ENCODE results near the gene PDE8A.

The PDE8A gene

DNA sequence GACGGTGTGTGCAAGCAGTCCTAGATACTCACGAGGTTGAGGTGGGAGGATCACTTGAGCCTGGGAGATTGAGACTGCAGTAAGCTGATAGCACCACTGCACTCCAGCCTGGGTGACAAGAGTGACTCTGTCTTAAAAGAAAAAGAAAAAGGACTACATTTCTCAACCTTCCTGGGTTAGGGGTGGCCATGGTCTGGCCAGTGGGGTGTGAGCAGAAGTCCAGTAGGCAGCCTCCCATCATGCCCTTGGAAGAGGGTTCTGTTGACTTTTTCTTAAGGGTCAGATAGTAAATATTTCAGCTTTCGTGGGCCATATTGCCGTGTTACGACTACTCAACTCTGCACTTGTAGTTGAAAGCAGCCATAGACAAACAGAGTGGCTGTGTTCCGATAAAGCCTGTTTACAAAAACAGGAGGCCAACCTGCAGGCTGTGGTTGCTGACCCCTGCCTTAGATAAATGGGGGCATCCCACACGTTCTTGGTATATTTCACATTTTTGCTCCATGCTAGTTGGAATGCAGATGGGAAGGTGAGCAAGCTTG is 31.0 kb upstream of the PDE8A start:
- Mint-ChIP-seq H3K27me3 (ENCODE audit: low read depth) (peaks cover 11% of the 10 kb centered on the region), H3K4me1 (ENCODE audit: low read depth) (no peaks in the 10 kb centered on the region), H3K27ac (no peak overlapping the region), H3K9me3 (no peaks in the 10 kb centered on the region), H3K4me3 (no peak overlapping the region), H3K36me3 (ENCODE audit: low read depth) (no peaks in the 10 kb centered on the region)

DNA sequence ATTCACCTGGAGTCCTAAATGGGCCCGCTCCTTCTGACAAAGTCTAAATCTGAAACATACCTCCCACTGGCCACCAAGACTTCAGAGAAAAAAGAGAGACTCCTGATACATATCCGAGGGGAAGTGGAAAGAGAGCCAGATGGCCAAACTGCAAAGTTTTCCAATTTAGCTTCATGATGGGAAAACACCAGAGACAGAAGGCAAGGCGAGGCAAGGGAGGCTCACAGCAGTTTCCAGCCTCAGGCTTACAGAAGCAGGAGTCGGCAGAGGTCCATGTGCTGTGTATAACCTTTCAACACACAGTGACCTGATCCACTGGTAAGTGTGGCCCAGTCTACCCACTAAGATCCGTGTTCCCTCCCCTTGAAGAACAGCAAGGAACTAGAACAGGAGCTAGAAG is 29.9 kb upstream of the PDE8A start:
- Mint-ChIP-seq H3K4me1 (ENCODE audit: low read depth) (no peaks in the 10 kb centered on the region), H3K4me3 (no peak overlapping the region), H3K27ac (no peak overlapping the region), H3K36me3 (ENCODE audit: low read depth) (no peaks in the 10 kb centered on the region), H3K9me3 (no peaks in the 10 kb centered on the region), H3K27me3 (ENCODE audit: low read depth) (peaks cover 22% of the 10 kb centered on the region)

DNA sequence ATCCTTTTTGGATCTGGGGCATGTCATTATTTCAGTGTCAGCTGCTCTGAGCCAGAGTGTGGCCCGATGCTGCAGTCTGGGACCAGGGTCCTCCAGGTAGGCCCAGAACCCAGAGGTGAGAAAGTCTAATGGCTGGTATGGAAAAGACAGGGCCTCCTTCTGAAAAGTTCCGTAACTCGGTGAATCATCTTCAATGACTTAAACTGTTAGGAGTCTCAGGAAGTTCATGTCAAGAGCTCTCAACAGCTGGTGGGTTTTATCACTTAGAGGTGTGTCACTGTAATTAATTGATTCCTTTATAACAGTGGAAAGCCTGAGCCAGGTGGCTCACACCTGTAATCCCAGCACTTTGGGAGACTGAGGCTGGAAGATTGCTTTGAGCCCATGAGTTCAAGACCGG is 28.5 kb upstream of the PDE8A start:
- no peak overlapping the region for H3K27ac Mint-ChIP-seq

DNA sequence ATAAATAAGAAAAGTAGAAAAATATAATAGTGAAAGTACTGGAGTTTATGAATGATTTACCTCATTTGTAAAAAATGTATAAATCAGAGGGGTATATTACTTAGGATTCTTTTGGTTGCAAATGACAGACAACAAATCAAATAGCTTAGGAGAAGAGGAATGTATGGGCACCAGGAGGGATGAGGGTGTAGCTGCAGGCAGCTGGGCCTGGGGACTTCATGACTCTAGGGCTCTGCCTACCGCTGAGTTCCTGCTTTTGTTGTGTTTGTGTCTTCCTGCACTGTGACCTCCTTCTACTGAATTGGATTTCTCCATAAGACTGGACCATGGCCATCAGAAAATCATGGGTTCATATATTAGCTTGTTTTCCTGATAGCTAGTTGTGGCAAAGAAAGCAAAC is 27.9 kb upstream of the PDE8A start:
- Mint-ChIP-seq H3K27ac (no peak overlapping the region), H3K9me3 (no peaks in the 10 kb centered on the region), H3K4me1 (ENCODE audit: low read depth) (no peaks in the 10 kb centered on the region), H3K27me3 (ENCODE audit: low read depth) (peaks cover 31% of the 10 kb centered on the region), H3K36me3 (ENCODE audit: low read depth) (no peaks in the 10 kb centered on the region), H3K4me3 (no peak overlapping the region)

More for the DNA sequence above, 28.5 kb upstream of the PDE8A start:
- Mint-ChIP-seq H3K27me3 (ENCODE audit: low read depth) (peaks cover 33% of the 10 kb centered on the region), H3K4me1 (ENCODE audit: low read depth) (no peaks in the 10 kb centered on the region), H3K4me3 (no peak overlapping the region), H3K36me3 (ENCODE audit: low read depth) (no peaks in the 10 kb centered on the region), H3K9me3 (no peaks in the 10 kb centered on the region)

DNA sequence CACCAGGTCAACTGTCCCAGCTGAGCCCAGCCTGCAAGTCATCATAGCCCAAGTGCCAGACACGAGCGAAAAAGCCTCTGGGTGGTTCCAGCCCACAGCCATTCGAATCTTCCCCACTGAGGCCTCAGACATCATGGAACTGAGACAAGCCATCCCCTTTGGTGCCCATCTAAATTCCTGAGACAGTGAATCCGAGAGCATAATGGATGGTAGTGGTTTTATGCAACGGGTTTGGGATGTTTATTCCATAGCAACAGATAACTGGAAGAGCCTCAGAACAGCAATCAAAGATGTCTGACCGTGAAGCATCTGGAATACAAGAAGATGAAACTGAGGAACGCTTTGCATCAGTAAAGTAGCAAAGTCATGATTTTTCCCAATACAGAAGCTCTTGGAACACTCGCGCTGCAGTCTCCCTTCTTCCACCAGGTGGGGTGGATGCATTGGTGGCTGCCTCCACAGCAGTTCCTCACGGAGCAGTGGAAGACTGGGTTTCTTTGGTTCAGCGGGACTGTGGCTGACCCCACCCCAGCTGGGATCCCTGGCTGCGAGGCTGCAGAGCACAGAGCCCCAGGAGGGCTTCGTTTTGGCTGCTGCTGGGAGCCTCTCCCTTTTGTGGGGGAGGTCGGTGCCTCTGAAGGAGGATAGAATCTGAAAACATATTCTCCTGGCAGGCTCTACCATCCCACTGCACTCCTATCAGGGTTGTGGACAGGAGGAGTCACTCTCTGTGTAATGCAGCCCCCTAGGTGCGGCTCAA is 26.4 kb upstream of the PDE8A start:
- Mint-ChIP-seq H3K4me3 (no peak overlapping the region), H3K9me3 (no peaks in the 10 kb centered on the region), H3K36me3 (ENCODE audit: low read depth) (no peaks in the 10 kb centered on the region), H3K4me1 (ENCODE audit: low read depth) (peaks cover 5% of the 10 kb centered on the region), H3K27me3 (ENCODE audit: low read depth) (peaks cover 31% of the 10 kb centered on the region), H3K27ac (no peak overlapping the region)

DNA sequence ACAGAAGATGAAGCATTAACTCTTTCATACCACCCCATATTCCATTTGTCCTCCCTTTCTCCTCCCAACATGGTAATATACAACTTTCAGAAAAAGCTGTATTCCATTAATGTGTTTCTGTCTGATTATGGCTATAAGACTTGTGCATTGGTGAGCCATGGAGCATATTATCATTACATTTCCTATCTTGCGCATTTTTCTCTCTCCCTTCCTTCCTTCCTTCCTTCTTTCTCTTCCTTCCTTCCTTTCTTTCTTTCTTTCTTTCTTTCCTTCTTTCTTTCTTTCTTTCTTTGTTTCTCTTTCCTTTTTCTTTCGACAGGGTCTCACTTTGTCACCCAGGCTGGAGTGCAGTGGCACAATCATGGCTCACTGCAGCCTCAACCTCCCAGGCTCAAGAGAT is 25.5 kb upstream of the PDE8A start:
- no peaks in the 10 kb centered on the region for H3K9me3 Mint-ChIP-seq
- H3K4me1 Mint-ChIP-seq (ENCODE audit: low read depth), result peaks cover 5% of the 10 kb centered on the region
- no peak overlapping the region for H3K4me3 Mint-ChIP-seq
- H3K27ac Mint-ChIP-seq, result no peak overlapping the region
- H3K27me3 Mint-ChIP-seq (ENCODE audit: low read depth), result peaks cover 31% of the 10 kb centered on the region
- no peaks in the 10 kb centered on the region for H3K36me3 Mint-ChIP-seq (ENCODE audit: low read depth)

DNA sequence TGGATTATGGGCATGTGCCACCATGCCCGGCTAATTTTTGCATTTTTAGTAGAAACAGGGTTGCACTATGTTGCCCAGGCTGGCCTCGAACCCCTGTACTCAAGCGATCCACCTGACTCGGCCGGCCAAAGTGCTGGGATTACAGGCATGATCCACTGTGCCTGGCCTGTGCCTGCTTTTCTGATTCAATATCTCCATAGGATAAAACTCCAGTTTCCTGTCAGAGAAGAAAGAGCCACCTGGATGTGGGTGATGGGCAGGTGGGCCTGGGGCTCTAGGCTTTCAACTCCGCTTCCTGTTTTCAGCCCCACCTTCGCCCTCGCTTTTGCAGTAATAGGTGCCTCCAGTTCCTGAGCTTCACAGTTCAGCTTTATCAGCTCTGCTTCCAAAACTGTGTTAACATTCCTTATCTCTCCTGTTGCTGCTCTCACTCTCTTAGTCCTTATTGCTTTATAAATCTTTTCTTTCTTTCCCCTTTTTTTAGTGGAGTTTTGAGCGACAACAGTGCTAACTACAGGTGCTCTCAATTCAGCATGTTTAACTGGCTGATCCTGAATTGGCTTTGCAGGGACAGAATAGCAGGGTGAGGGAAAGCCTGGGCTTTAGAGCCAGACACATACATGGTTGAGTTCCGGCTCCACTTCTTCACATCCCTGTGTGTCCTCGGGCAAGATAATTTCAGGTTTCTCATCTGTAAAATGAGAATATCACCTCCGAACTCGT is 21.1 kb upstream of the PDE8A start:
- H3K4me3 Mint-ChIP-seq, result no peak overlapping the region
- no peaks in the 10 kb centered on the region for H3K36me3 Mint-ChIP-seq (ENCODE audit: low read depth)
- H3K9me3 Mint-ChIP-seq, result no peaks in the 10 kb centered on the region
- no peak overlapping the region for H3K27ac Mint-ChIP-seq
- H3K4me1 Mint-ChIP-seq (ENCODE audit: low read depth), result peaks cover 5% of the 10 kb centered on the region
- peaks cover 34% of the 10 kb centered on the region for H3K27me3 Mint-ChIP-seq (ENCODE audit: low read depth)

DNA sequence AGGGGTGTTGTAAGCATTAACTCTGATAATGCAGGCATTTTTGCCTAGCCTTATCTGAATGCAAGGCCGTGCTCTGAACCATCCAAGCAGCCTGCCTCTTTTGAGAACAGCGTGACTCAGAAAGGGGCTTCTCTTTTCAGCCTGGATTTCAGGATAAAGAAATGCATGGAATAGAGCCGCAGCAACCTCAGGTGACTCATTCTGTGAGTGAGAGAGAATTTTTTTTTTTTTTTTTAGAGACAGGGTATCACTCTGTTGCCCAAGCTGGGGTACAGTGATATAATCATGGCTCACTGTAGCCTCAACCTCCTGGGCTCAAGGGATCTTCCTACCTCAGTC is 20.6 kb upstream of the PDE8A start:
- H3K4me3 Mint-ChIP-seq, result no peak overlapping the region

DNA sequence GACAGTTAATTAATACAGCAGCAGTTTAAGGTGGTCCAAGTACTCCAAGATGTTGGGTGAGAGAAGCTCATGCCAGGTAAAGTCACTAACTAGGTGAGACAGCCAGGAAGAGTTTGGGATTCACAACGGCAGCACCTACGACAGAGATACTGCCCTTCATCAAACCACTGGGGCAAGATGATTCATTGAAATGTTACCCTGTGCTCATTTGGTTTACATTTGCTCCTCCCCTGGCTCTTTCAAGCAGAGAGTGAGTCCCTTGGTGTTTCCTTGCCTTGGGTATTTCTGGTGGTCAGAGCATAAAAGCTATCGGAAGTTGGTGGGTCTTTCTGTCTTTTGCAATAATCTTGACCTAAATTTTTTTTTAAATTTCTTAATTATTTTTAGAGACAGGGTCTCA is 19.9 kb upstream of the PDE8A start:
- peaks cover 5% of the 10 kb centered on the region for H3K4me1 Mint-ChIP-seq (ENCODE audit: low read depth)
- H3K9me3 Mint-ChIP-seq, result peaks cover 5% of the 10 kb centered on the region
- H3K36me3 Mint-ChIP-seq (ENCODE audit: low read depth), result no peaks in the 10 kb centered on the region

More for the DNA sequence above, 20.6 kb upstream of the PDE8A start:
- no peak overlapping the region for H3K27ac Mint-ChIP-seq
- peaks cover 28% of the 10 kb centered on the region for H3K27me3 Mint-ChIP-seq (ENCODE audit: low read depth)
- H3K4me1 Mint-ChIP-seq (ENCODE audit: low read depth), result peaks cover 5% of the 10 kb centered on the region
- H3K36me3 Mint-ChIP-seq (ENCODE audit: low read depth), result no peaks in the 10 kb centered on the region
- H3K9me3 Mint-ChIP-seq, result no peaks in the 10 kb centered on the region

DNA sequence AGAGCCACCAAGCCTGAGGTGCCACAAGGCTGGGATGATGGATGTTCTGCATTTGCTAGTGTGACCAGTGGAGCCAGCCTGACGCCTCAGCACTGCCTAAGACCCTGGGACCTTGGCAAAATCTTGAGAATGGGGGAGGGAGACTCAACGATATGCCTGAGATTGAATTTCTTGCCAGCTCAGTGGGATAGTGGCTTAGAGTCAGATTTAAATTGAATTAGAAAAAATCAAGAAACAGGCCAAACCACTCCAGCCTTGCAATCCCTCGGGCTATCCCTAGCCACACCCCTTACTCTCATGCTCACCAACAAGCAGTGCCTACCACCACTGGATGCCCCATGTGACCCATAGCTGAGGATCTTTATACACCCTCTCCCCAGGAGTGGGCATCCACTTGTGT is 18.7 kb upstream of the PDE8A start:
- H3K4me1 Mint-ChIP-seq (ENCODE audit: low read depth), result peaks cover 7% of the 10 kb centered on the region
- no peak overlapping the region for H3K4me3 Mint-ChIP-seq
- H3K27me3 Mint-ChIP-seq (ENCODE audit: low read depth), result peaks cover 11% of the 10 kb centered on the region
- no peak overlapping the region for H3K27ac Mint-ChIP-seq
- H3K9me3 Mint-ChIP-seq, result peaks cover 12% of the 10 kb centered on the region
- no peaks in the 10 kb centered on the region for H3K36me3 Mint-ChIP-seq (ENCODE audit: low read depth)

More for the DNA sequence above, 19.9 kb upstream of the PDE8A start:
- no peak overlapping the region for H3K4me3 Mint-ChIP-seq
- H3K27ac Mint-ChIP-seq, result no peak overlapping the region
- H3K27me3 Mint-ChIP-seq (ENCODE audit: low read depth), result peaks cover 22% of the 10 kb centered on the region

DNA sequence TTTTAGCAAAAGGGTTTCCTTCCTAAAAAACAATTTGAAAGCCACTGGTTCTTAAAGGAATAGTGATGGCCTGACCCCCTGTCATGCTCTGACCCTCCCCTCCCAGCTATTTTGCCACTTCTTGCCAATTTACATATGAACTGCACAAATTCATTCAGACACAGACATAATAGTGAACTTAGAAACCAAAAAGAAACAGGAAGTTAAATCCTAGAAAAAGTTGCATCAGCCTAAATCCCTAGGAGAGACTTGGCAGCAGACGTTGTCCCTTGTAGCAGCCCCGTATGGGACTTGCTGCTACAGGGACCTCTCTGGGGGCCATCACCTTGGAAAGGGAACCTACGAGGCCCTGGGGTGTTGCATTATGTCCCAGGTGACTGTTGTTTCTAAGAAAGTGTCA is 14.3 kb upstream of the PDE8A start:
- peaks cover 12% of the 10 kb centered on the region for H3K9me3 Mint-ChIP-seq

DNA sequence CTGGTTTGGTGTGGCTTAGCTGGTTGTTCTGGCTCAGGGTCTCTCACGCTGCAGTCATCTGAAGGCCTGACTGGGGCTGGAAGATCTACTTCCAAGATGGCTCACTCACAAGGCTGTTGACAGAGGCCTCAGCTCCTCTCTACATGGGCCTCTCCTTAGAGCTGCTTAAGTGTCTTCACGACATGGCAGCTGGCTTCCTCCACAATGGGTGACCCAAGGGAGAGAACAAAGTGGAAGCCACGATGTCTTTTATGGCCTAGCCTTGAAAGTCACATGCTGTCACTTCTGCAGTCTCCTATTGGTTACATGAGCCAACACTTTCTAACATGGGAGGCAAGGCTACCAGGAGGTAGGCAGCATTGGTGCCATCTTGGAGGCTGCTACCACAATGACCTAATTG is 13.4 kb upstream of the PDE8A start:
- no peaks in the 10 kb centered on the region for H3K36me3 Mint-ChIP-seq (ENCODE audit: low read depth)
- no peak overlapping the region for H3K27ac Mint-ChIP-seq
- H3K4me3 Mint-ChIP-seq, result no peak overlapping the region
- H3K9me3 Mint-ChIP-seq, result peaks cover 12% of the 10 kb centered on the region
- H3K4me1 Mint-ChIP-seq (ENCODE audit: low read depth), result peaks cover 2% of the 10 kb centered on the region
- H3K27me3 Mint-ChIP-seq (ENCODE audit: low read depth), result peaks cover 6% of the 10 kb centered on the region

More for the DNA sequence above, 14.3 kb upstream of the PDE8A start:
- Mint-ChIP-seq H3K4me3 (no peak overlapping the region), H3K27me3 (ENCODE audit: low read depth) (peaks cover 6% of the 10 kb centered on the region), H3K27ac (no peak overlapping the region), H3K36me3 (ENCODE audit: low read depth) (no peaks in the 10 kb centered on the region), H3K4me1 (ENCODE audit: low read depth) (peaks cover 2% of the 10 kb centered on the region)

DNA sequence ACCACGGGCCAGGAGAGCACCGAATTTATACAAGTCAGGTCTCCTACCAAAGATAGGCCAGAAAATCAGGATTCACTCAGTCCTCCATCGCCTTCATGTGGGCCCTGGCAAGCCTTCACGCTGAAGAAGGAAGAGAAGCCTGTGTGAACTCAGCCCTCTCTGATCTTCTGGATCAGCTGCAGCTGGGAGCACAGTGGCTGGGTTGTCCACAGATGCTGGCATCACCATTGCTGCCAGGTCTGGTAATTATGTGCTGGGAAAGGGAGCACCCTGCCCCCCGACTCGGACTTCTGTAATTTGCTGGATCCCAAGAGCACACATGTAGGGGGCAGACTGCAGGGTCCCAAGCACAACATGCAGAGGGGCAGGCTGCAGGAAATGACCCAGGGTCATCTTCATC is 12.4 kb upstream of the PDE8A start:
- Mint-ChIP-seq H3K27ac (no peak overlapping the region), H3K4me3 (no peak overlapping the region)

DNA sequence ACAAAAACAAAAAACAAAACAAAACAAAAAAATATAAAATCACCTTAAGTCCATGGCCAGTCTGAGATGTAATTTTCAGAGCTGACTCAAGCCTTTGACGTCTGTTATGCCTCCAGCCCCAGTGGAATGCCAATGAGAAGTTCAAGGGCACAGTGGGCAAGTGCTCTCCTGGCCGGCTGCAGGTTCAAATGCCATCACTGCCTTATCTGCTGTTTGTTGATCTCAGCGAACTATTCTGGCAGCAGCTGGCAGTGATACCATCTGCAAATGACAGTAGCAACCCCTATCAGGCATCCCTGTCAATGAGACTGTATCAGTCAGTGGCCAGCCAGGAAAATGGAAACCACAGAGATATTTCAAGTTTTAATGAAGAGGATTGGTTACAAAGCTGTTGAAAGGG is 10.8 kb upstream of the PDE8A start:
- no peaks in the 10 kb centered on the region for H3K36me3 Mint-ChIP-seq (ENCODE audit: low read depth)
- H3K27me3 Mint-ChIP-seq (ENCODE audit: low read depth), result no peaks in the 10 kb centered on the region
- H3K27ac Mint-ChIP-seq, result no peak overlapping the region
- H3K9me3 Mint-ChIP-seq, result peaks cover 12% of the 10 kb centered on the region
- peaks cover 2% of the 10 kb centered on the region for H3K4me1 Mint-ChIP-seq (ENCODE audit: low read depth)
- no peak overlapping the region for H3K4me3 Mint-ChIP-seq

More for the DNA sequence above, 12.4 kb upstream of the PDE8A start:
- peaks cover under 1% of the 10 kb centered on the region for H3K27me3 Mint-ChIP-seq (ENCODE audit: low read depth)
- H3K36me3 Mint-ChIP-seq (ENCODE audit: low read depth), result no peaks in the 10 kb centered on the region
- peaks cover 2% of the 10 kb centered on the region for H3K4me1 Mint-ChIP-seq (ENCODE audit: low read depth)
- peaks cover 12% of the 10 kb centered on the region for H3K9me3 Mint-ChIP-seq

Data from T-helper 1 cell treated with Interleukin-12 subunit alpha and Interleukin-12 subunit beta and Interleukin-4 antibody, amounts not matched to agents 30 μg/mL and 1 μg/mL, for 36 hours (primary cell).